NCI-H2081 (cell line): ENCODE measurements around the gene CCDC146.
"Not testable (repeated sequence)": the region's sequence is repeated elsewhere in the genome, so short reads cannot be mapped to it uniquely, and the experiment has no call there.

Source experiments
- DNase-seq, 2 experiments: peaks; one replicate each; lab custom pipeline; 2025; lab: John Stamatoyannopoulos, UW

CCDC146 gene, protein sequence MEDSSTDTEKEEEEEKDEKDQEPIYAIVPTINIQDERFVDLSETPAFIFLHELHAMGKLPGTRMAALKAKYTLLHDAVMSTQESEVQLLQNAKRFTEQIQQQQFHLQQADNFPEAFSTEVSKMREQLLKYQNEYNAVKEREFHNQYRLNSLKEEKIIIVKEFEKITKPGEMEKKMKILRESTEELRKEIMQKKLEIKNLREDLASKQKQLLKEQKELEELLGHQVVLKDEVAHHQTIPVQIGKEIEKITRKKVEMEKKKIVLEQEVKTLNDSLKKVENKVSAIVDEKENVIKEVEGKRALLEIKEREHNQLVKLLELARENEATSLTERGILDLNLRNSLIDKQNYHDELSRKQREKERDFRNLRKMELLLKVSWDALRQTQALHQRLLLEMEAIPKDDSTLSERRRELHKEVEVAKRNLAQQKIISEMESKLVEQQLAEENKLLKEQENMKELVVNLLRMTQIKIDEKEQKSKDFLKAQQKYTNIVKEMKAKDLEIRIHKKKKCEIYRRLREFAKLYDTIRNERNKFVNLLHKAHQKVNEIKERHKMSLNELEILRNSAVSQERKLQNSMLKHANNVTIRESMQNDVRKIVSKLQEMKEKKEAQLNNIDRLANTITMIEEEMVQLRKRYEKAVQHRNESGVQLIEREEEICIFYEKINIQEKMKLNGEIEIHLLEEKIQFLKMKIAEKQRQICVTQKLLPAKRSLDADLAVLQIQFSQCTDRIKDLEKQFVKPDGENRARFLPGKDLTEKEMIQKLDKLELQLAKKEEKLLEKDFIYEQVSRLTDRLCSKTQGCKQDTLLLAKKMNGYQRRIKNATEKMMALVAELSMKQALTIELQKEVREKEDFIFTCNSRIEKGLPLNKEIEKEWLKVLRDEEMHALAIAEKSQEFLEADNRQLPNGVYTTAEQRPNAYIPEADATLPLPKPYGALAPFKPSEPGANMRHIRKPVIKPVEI

DNA sequence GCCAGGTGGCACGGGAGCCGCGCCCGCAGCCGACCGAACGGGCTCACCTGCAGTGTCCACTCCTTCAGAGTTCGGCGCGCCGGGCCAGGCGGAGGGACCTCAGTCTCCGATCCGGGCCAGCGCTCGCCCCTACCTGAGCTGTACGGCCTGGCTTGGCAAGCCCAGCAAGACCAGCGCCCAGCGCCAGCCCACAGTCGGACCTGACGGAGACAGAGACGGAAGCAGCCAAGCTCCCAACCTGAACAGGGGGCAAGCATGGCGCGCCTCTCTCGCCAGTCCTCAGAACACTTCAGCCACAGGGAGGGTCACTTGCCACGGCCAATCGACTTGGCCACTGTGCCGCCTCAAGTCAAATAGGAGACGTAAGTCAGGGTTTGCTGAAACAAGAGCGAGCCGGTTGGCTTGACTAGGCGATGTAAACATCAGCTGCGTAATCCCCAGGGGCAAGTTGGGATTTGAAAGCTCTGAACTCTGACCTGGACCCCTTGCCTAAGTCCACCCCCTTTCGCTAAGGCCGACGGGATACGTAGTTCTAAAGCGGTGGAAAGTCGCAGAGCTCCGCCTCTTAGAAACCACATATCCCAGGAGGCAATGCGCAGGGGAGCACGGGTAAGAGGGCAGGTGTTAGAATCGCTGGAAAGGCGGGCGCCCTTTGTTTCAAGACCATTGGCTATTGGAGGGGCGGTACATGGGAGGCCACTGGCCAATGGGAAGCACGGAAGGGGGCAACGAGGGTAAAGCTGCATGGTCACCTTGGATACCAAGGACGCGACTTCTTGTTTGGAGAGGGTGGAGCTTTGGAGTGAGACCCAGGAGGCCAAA lies at the start of gene CCDC146:
TSS of gene CCDC146 (plus strand) at position 756 of the 822 bp plus-strand sequence. CDS start 45,054 bp downstream, outside the sequence.
- DNase-seq, result peak; percentile 99 to 100

DNA sequence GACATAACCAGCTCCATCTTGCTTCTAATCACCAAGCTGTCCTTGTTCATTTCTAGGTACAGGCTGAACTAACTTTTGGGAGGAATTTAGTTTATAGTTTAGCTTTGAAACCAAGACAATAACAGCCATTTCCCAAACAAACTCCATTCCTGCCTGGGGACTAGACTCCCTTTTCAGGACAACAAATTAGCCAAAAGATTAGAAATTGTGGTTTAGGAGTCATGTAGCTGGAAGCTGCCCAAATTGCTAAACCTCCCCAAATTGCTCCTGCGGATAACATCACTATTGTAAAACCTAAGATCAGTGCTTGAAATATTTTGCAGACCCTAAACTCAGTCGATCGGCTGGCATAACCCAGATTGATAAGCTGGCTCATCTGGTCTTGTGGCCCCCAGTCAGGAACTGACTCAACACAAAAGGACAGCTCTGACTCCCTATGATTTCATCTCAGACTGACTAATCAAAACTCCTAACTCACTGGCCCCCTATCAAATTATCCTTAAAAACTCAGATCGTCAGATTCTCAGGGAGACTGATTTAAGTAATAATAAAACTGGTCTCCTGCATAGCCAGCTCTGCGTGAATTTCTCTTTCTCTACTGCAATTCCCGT lies 47.5 kb upstream of the CCDC146 start:
- not testable (repeated sequence) for DNase-seq

DNA sequence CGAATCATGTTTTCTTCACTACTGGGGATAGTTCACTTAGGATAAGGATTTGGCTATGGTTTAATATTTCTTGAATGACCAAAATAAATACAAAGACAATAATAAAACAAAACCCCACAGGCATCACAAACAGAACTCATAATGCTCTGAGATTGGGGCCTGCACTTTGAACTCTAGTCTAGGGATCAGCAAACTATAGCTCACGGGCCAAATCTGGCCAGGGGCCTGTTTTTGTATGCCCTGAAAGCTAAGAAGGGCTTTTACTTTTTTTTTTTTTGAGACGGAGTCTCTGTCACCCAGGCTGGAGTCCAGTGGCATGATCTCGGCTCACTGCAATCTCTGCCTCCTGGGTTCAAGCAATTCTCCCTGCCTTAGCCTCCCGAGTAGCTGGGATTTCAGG lies 45.4 kb upstream of the CCDC146 start:
- DNase-seq, result not testable (repeated sequence)

DNA sequence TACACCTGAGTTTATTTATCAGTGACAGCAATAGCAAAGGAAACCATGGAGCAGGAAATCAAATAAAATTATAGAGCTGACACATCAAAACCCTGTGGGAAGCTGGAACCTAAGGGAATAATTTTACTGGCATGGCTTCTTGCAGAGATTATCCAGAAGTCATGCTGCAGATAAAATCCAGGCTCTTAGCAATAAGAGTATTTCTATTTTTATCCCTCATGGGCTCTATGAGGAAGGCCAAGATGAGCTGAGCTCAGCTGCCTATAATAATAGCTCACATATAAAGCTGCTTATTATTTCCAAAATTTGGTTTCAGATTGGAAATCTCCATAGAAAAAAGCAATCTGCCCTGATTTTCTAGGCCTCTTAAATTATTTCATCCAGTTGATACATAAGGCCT lies 43.3 kb upstream of the CCDC146 start:
- DNase-seq, result not testable (repeated sequence)

DNA sequence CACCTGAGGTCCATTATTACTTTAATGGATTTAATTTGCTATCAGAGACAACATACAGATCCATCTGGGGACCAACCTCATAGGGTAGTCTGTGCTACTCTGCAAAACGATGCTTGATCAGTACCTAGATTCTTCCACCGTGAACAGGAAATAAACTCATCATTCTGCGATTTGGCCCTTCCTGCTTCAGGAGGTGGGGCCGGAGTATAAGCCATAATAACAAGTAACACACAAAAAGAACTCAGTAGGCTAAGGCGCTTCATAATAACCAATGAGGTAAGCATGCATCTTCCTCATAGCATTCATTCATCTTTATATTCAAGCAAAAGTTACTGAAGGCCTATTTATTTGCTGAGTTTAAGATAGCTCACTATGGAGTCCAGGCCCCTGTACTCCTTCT lies 42.8 kb upstream of the CCDC146 start:
- DNase-seq, result not testable (repeated sequence)

DNA sequence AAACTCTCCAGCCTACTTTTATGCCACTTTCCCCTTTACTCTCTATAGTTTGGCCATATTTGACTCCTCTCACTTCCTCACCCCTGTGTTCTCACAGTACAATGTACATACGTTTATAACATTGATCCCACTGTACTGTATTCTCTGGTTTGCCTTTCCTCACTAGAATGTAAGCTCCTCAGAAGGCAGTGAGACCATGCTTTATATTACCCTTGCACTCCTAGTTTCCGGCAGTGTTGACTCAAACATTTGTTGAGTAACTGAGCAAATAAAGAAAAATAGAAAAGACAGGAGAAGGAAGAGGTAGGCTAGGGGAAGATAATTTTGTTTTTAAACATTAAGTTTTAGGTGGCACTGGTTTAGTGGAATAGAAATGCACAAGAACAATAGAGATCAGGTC lies 42.2 kb upstream of the CCDC146 start:
- DNase-seq, result not testable (repeated sequence)

DNA sequence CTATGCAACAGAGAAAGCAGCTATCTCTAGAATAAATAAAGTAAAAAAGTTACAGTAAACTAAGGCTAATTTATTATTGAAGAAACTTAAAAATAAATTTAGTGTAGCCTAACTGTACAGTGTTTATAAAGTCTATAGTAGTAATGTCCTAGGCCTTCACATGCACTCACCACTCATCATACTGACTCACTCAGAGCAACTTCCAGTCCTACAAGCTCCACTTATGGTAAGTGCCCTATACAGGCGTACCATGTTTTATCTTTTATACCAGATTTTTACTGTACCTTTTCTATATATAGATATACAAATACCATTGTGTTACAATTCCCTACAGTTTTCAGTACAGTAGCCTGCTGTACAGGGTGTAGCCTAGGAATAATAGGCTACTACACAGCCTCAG lies 40.2 kb upstream of the CCDC146 start:
- DNase-seq, result not testable (repeated sequence)

DNA sequence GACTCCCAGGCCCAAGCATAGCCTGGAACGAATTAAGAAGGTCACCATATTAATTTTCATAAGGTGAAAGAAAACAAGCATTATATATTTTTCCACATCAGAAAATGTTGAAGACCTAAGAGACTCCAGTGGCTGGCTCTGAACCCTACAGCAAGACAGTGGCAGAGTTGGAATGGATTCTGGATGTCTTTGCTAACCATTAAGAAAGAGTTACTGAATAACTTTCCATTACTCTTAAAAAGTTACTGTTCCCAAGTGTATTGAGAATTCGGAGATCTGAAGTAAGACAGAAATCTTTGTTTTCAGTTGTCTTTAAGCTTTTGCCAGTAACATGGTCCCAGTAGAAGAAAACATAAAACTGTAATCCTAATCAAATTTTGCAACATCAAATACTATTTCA lies 30.1 kb upstream of the CCDC146 start:
- DNase-seq, result not testable (repeated sequence)

DNA sequence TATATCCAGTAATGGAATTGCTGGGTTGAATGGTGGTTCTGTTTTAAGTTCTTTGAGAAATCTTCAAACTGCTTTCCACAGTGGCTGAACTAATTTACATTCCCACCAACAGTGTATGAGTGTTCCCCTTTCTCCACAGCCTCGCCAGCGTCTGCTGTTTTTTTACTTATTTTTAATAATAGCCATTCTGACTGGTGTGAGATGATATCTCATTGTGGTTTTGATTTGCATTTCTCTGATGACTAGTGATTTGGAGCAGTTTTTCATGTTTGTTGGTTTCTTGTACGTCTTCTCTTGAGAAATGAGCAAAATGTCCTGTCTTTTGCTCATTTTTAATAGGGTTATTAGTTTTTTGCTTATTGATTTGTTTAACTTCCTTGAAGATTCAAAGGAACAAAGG lies 21.9 kb upstream of the CCDC146 start:
- not testable (repeated sequence) for DNase-seq

DNA sequence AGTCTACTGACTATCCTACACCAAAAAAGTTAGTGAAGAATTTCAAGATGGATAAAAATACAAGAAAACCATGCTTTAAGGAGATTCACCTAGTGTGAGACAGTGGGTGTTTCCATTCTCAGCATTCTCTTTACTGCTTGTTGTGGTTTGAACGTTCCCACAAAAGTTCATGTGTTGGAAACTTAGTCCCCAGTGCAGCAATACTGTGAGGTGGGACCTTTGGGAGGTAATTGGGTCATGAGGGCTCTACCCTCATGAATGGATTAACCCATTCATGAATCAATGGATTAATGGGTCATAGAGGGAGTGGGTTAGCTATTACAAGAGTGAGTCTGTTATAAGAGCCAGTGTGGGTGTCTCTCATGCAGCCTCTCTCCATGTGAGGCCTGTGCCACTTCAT lies 21.2 kb upstream of the CCDC146 start:
- DNase-seq, result not testable (repeated sequence)

DNA sequence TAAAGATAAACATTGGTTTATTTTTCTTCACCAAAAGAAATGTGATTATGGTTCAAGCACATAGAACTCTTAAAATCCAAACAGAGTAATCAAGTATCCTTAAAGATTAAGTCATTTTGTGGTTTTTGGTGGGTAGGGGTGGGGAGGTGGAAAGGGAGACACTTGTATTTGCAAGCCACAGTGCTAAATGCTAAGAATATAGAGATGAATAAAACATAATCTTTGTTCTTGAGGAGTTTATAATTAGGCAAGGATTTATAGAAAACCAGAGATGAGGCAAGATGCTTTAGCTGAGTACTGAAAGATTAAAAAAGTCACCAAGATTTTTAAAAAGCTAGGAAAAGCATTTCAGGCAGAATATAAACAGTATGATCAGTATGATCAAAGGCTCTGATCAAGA lies 19.7 kb upstream of the CCDC146 start:
- not testable (repeated sequence) for DNase-seq

DNA sequence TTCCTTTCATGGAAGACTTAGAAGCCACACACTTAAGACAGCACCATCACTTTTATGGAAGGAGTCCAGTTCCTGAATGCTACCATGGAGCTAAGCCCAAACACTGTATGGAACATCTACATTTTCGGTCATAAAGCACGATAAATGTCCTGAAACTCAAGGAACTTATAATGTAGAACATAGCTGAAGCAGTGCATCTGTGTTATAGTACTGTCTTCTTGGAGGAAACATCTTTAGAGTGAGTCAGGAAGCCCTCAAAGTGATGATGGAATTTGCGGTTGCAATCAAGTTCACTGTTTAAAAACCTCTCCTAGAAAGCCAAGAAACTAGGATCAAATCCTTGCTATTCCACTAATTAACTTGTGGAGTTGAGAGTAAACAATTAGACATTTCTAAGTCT lies 16.5 kb upstream of the CCDC146 start:
- not testable (repeated sequence) for DNase-seq

DNA sequence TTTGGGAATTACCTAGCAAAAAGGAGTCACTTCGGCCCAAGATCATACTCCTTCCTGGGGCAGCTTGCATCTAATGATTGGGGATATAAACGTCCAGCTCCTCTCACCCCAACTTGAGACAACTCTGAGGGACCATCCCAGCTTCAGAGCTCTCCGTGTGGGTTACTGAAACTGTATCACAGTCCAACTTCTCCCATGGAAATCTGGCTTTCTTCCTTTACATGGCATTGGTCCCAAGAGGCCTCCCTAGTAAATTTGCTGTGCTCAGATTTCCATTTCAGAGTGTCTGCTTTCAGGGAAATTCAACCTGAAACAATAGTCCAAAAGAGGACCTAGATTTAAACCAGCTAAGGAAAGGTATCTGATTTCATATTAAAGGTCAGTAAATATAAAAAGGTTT lies 14.8 kb upstream of the CCDC146 start:
- DNase-seq, result not testable (repeated sequence)

DNA sequence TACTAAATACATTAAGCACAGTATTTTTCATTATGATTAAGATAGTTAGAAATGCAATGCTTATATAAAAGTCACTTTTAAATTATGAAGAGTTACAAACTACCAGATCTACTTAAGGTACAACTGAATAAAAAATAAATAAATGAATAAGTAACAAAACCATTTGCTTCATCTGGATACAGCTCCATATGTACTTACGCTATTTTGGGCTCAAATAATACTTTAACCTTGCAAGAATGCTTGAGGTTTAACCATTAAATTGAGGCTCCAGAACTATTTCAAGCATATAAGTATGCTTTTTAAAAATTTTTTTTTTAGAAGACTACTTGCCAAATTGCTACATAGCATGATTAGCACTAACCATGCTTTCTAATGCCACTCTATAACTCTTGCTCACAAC lies 14.1 kb upstream of the CCDC146 start:
- DNase-seq, result not testable (repeated sequence)

DNA sequence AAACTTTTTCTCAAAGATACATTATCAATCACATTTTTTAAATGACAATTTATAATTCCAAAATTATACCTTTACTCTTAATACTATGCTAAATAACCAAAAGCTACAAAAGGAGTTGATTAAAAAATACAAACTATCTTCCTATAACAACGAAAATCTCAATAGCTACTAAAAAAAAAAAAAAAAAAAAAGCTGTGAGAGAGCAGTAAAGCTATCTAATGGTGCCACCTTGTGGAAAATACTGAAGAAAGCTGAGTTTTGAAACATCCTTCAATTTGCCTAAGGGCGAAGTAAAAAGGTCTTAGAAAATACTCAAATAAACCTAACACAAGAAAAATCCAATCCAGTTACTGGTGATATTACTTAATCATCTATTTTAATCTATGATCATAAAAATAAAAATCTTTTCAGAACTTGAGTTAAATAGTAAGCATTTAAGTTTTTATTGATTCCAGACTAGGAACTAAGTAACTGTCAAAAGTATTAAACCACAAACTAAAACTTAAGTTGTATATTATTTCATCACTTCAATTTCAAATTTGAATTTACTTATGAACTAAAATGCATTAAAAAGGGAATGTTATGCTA lies 9.6 kb upstream of the CCDC146 start:
- peak; percentile 20 to 22 for DNase-seq

DNA sequence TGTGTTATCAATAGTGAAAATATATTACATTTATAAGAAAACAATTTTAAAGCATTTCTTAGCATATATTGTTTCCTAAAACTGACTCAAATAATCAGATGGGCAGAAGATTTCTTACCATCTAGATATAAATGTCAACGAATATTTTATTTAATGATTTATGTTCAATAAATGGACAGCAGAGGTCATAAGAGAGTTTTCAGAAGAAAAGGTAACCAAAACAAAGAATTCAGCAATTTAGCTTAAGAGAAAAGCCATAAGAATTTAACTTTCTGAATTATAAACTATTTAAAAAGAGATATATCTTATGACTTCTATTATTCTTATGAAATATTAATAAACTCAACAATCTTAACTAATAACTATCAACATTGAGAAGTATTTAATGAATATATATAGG lies 3.1 kb downstream of the CCDC146 start:
- DNase-seq, result not testable (repeated sequence)

DNA sequence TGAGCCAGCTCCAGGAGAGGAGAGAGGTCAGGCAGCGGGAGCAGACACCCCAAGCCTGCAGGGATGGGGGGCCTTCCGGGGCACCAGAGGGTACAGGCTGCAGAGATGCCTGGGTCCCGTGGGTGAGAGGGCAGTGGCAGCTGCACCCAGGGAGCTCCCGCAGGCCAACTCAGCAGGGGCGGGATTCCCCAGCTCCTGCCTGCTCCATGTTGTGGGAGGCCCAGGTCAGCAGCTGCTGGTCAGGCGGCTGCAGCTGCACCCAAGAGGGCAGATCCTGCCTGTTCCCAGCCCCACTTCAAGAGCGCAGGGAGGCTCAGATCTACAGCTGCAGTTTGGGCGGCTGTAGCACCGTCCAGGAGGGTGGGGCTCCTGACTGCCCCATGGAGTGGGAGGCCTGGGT lies 4.6 kb downstream of the CCDC146 start:
- DNase-seq, result not testable (repeated sequence)

DNA sequence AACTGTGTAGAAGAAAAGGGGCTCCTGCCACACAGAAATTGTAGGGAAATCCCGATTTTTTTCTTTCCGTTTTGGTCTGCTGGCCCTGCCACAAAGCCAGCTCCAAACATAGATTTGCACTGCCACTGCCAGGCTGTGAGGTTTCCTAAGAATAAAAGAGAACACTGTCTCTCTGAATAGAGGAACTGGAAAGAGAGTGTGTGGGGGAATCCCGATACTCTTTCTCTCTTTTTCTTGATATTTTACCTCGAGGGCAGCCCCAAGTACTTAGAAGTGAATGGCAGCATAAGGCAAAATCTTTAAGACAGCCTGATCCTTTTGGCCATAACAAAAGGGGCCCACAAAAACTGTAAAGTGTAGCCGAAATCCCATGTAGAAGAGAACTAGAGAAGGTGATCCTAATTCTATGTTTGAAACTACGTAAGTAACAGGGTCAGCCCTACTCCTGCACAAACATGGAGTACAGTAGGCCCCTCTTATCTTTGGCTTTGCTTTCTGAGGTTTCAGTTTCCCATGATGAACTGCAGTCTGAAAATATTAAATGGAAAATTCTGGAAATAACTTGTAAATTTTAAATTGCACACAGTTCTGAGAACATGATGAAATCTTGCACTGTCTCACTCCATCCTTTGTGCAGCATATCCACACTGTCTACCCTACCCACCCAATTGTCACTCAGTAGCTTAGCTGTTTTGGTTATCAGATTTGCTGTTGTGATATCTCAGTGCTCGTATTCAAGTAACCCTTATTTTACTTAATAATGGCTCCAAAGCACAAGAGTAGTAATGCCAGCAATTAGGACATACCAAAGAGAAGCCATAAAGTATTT lies 6.4 kb downstream of the CCDC146 start:
- DNase-seq, result not testable (repeated sequence)

DNA sequence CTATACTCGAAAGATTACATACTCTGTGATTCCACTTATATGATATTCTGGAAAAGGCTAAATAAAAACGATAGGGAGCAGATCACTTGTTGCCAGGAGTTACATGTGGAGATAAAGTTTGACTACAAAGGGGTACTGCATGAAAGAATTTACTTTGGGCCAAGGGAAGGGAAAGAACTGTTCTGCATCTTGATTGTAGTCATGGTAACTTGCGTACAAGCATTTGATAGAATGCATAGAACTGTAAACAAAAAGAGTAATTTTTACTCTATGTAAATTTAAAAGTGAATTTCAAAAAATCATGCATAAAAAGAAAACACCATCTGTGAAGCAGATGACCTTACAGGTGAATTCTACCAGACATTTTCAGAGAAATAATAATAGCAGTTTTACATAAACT lies 9.4 kb downstream of the CCDC146 start:
- not testable (repeated sequence) for DNase-seq

DNA sequence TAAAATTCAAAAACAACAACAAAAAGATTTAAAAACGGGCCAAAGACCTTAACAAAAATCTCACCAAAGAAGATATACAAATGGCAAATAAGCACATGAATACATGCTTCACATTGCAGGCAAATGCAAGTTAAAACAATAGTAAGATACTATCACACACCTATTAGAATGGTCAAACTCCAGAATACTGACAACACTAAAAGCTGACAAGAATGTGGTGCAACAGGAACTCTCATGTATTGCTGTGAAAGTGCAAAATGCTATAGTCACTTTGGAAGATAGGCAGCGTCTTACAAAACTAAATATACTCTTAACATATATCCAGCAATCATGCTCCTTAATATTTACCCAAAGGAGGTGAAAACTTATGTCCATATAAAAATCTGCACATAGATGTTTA lies 16.3 kb downstream of the CCDC146 start:
- DNase-seq, result not testable (repeated sequence)
